ENCODE data around the gene LRIT1.

DNA sequence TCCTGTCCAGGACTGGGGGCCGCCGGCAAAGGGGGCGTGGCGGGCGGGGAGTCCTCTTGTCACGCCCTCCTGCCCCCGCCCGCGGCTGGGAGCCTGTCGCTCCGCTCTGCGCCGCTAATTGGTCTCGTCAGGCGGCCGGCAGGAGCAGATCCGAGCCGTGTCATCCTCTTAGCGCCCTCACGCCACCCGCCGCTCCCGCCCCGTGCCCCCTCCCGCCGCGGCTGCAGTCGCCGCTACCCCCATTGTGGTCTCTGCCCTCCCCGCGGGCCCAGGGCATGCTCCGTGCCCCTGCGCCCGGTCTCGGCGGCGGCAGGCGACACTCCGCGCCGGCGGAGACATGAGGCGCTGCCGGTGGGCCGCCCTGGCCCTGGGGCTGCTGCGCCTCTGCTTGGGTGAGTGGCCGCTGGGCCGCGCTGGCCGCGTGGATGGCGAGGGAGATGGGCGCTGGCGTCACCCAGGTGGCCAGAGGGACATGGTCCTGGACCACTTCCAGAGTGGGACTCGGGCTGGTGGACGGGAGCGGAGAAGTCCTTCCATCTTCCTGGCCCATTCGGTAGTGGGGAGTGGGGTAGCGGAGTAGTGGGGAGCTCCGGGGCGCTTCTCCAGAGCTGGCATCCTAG, 46.8 kb downstream of the LRIT1 start, which contains the start of gene CDHR1:
- TF ChIP-seq, protein P1, sequence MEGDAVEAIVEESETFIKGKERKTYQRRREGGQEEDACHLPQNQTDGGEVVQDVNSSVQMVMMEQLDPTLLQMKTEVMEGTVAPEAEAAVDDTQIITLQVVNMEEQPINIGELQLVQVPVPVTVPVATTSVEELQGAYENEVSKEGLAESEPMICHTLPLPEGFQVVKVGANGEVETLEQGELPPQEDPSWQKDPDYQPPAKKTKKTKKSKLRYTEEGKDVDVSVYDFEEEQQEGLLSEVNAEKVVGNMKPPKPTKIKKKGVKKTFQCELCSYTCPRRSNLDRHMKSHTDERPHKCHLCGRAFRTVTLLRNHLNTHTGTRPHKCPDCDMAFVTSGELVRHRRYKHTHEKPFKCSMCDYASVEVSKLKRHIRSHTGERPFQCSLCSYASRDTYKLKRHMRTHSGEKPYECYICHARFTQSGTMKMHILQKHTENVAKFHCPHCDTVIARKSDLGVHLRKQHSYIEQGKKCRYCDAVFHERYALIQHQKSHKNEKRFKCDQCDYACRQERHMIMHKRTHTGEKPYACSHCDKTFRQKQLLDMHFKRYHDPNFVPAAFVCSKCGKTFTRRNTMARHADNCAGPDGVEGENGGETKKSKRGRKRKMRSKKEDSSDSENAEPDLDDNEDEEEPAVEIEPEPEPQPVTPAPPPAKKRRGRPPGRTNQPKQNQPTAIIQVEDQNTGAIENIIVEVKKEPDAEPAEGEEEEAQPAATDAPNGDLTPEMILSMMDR (optimal IDR thresholded peaks at IDR 0.05 in 1 of 3, IDR thresholded peaks at IDR 0.05 in 1 of 3, conservative IDR thresholded peaks at IDR 0.05 in 1 of 3; ENCODE audit: extremely low read depth in 1 of 3, insufficient read depth in 2 of 3, low read length in 3 of 3): no peak
- no peak for TF ChIP-seq EZH2 (IDR thresholded peaks at IDR 0.05; ENCODE audit: low read length)
